SJCRH30 (cell line): ENCODE results near the gene LILRB5. TPM values are rescaled to one million over a fixed set of nuclear protein-coding genes. Genes with fewer than 3 reads are reported as not detected.
"Not testable (repeated sequence)": the region's sequence is repeated elsewhere in the genome, so short reads cannot be mapped to it uniquely, and the experiment has no call there.

Experiments used
- DNase-seq, 2 experiments: peaks; one replicate each; pipeline ENCODE4 v3.0.0-alpha.2; 2015 to 2020
- H3K27ac ChIP-seq: fragments of 250-450 bp; sonication (Bioruptor Pico); 2 replicates; pipeline ENCODE4 v1.5.1; 2020; ENCODE audit warnings: mild to moderate bottlenecking, moderate library complexity
- H3K27me3 ChIP-seq: fragments of 250-450 bp; sonication (Bioruptor Pico); 2 replicates; pipeline ENCODE4 v1.5.1; 2020; ENCODE audit warnings: mild to moderate bottlenecking, moderate library complexity
- H3K36me3 ChIP-seq: fragments of 250-450 bp; sonication (Bioruptor Pico); 2 replicates; pipeline ENCODE4 v1.5.1; 2020; ENCODE audit warnings: mild to moderate bottlenecking, moderate library complexity
- H3K4me1 ChIP-seq: fragments of 250-450 bp; sonication (Bioruptor Pico); 2 replicates; pipeline ENCODE4 v1.5.1; 2020; ENCODE audit warnings: mild to moderate bottlenecking, moderate library complexity
- H3K4me3 ChIP-seq: fragments of 250-450 bp; sonication (Bioruptor Pico); 2 replicates; pipeline ENCODE4 v1.5.1; 2020; ENCODE audit warnings: mild to moderate bottlenecking, moderate library complexity
- H3K9me3 ChIP-seq: fragments of 250-450 bp; sonication (Bioruptor Pico); replicated peaks from 2 replicates; pipeline ENCODE4 v1.5.1; 2020; ENCODE audit warnings: mild to moderate bottlenecking, moderate library complexity
- total RNA-seq: library from RNA; depleted of rRNA; stranded (reverse); fragments of >200 nt; shearing (Covaris generic); gene quantifications from 2 replicates; pipeline ENCODE4 v1.2.3, GENCODE V29; 2014

The LILRB5 gene
- total RNA-seq, 1 experiment from 2014 or later = 0.02 TPM

DNA sequence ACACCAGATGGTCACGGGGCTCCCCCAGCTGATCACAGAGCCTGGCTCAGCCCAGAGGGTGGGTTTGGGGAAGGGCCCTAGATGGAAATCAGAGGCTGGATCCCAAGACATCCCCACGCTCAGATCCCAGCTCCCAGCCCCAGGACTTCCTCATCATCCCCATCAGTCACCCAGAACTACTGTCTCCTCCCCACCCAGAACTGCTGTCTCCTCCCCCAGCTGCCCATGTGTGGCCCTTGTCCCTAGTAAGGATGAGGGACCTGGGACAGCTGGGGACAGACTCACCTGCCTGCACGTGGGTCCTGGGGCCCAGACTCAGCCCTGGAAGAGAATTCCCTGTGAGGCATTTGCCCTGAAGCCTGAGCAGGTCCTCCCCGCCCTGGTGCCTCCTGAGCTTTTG is 14.8 kb downstream of the LILRB5 start:
- not testable (repeated sequence) for DNase-seq, H3K4me3 ChIP-seq, H3K27me3 ChIP-seq, H3K4me1 ChIP-seq, H3K27ac ChIP-seq, H3K9me3 ChIP-seq, H3K36me3 ChIP-seq

DNA sequence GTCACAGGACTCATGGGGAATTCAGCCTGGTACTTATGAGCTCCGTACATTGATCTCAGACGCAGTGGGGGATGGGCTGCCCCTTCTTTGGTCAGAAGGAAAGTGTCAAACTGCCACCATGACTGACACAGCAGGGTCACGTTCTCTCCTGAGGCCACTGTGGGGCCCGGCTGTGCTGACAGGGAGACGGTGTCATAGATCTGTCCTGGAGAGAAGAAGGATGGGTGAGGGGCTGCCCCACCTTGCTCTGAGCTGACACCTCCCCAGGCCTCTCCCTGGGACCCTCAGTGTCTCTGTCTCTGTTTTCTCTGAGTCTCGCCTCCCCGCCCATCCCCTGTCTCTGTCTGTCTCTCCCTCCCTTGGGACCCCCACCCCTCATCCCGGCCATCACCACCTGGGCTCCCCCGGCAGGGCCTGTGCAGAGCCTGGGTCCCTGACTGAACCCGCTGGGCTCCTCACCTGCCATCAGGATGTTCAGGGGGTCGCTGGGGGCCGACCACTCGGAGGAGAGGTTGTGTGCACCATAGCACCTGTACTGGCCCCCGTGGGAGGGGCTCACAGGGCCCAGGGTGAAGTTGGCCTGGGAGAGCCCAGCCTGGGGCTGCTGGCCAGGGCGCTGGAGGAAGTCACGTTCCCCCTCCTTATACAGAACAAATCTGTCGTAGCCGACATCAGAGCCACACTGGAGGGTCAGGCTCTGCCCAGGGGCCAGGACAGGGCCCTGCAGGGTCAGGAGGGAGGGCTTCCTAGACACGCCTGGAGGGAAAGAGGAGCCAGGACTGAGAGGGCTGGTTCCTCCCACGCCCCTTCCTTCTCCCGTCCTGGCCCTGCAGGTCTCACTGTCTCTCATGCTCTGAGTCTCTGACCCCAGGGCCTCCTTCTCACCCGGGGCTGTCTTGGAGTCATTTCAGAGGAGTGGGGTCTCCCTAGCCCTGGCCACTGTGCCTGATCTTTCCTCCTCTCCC is 16.4 kb downstream of the LILRB5 start:
- not testable (repeated sequence) for H3K27ac ChIP-seq, H3K4me1 ChIP-seq, H3K36me3 ChIP-seq, H3K4me3 ChIP-seq, H3K27me3 ChIP-seq, DNase-seq, H3K9me3 ChIP-seq

DNA sequence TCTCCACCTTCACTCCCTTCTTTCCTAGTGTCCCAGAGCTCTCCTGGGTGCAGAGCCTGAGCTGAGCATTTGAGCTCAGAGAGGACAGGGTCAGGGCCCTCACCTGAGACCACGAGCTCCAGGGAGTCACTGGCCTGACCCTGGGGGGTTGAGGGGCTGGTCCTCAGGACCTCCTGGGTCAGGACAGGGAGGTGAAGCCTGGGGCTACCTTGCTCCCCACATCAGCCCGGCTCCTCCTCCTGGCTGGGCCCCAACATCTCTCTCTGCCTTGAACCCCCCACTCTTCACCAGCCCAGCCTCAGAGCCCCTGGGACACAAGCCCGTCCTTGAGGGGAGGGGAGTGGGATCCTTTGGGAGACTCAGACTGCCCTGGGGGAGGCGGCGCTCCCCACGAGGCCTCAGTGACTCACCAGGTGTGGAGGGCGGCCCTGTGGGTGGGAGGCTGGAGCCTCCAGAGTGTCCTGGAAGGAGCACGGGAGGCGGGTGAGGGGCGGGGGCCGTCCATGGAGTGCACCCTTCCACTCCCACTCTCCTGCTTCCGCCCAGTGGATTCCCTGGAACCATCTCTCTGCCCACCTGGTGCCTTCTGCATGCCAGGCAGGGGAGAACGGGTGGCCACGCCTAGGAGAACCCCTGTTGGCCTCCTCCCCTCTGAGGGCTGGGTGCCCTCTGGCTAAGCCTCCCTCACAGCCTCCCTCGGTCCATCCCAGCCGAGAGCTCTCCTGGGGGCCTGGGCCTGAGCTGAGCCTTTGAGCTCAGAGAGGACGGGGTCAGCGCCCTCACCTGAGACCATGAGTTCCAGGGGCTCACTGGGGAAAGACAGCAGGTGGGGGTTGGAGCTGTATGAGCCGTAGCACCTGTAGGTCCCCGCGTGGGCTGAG is 17.3 kb downstream of the LILRB5 start:
- not testable (repeated sequence) for DNase-seq, H3K4me1 ChIP-seq, H3K27ac ChIP-seq

DNA sequence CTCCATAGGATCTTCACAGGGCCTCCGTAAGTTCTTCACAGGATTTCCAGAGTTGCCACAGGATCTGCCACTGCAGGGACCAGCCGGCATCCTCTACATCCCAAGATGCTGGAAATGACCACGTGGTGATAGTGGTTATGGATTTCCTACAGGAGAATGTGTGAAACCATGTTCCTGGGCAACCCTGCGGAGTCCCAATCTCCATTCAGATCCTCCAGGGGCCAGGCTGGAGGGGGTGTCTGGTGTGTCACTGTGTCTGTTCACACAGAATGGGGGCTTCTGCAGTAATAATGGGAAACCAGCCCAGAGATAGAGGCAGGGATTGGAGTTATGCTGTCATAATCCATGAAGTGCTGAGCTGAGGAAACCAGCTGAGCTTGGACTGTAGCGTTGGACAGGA is 23.1 kb downstream of the LILRB5 start:
- DNase-seq = no peak

More for the DNA sequence above, 17.3 kb downstream of the LILRB5 start:
- H3K4me3 ChIP-seq, H3K36me3 ChIP-seq, H3K9me3 ChIP-seq, H3K27me3 ChIP-seq: not testable (repeated sequence)

DNA sequence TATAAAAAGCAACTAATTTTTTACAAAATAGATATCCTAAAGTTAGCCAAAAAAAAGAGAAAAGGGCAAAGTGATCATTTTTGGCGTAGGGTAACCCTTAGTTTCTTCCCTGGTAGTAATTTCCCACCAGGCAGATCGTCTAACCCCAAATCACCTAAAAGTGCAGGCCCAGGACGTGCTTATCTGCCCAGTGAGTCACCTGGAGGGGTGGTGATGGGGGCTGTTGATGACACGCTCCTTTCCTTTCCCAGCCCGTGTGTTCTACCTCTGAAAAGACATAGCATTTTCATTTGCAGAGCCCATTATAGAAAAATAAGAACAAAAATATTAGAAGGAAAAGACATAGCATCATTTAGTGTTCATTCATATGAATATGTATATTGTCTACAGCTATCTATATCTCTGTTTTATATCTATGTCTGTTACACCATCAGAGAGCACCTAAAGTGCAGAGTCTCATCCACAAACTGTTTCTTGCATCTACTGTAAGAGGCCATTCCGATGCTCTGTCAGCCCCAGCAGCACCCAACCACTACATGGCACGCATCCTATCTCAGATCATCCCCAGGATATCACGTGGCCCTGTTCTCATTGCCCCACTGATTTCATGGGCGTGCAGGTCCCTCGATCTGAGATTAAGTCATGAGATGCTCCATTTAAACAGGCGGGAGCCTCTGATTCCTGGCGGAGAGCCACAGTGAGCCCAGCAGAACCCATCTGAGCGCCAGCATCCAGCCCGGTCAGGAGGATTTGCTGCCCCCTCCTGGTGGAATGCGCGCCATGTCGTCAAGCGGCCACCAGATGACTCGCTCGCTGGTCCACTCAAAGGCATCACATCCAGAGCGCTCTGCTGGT is 25.8 kb downstream of the LILRB5 start:
- Histone ChIP-seq H3K9me3 (0 out of 2 replicates have a peak, but pooled peaks cover 2% of the 10 kb centered on the region), H3K4me1 (no peaks in the 10 kb centered on the region), H3K27me3 (no peaks in the 10 kb centered on the region), H3K27ac (no peak overlapping the region), H3K36me3 (no peaks in the 10 kb centered on the region), H3K4me3 (no peak overlapping the region)
- peak; percentile 70 to 84 for DNase-seq

More for the DNA sequence above, 23.1 kb downstream of the LILRB5 start:
- Histone ChIP-seq H3K36me3 (no peaks in the 10 kb centered on the region), H3K9me3 (no peaks in the 10 kb centered on the region), H3K4me1 (no peaks in the 10 kb centered on the region), H3K27ac (no peak overlapping the region), H3K4me3 (no peak overlapping the region), H3K27me3 (no peaks in the 10 kb centered on the region)

DNA sequence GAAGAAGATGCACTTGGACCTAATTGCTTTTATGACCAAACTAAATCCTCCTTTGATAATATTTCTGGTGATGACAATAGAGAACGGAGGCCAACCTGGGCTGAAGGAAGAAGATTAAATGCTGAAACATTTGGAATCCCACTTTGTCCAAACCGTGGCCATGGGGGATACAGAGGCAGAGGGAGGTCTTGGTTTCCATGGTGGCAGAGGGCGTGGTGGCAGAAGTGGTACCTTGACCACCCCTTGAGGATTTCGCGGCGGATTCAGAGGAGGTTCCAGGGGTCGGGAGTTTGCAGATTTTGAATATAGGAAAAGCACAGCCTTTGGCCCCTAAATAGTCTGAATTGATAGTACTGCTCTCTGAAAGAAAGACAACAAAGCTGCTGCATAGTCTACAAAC is 27.0 kb downstream of the LILRB5 start:
- Histone ChIP-seq H3K4me3 (no peak overlapping the region), H3K4me1 (no peaks in the 10 kb centered on the region), H3K9me3 (0 out of 2 replicates have a peak, but pooled peaks cover 2% of the 10 kb centered on the region), H3K27ac (no peak overlapping the region), H3K36me3 (no peaks in the 10 kb centered on the region), H3K27me3 (no peaks in the 10 kb centered on the region)
- DNase-seq = no peak

DNA sequence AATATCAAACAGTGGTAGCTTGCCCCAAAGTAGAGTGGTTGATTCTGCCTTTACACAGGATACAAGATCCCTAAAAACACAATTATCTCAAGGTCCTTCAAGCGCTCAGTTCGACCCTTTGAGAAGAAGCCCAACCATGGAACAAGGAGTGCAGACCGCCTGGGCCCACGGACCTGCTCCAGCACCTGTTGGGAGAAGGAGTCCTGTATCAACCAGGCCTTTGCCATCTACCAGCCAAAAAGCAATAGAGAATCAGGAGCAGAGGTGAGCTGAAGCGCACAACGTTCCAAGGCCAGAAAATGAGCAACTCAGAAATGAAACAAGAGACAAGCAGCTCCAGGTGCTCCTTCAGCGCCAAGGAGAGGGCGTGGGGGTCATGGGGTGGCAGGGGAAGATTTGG is 27.9 kb downstream of the LILRB5 start:
- H3K9me3 ChIP-seq = 0 out of 2 replicates have a peak, but pooled peaks cover 2% of the 10 kb centered on the region
- H3K36me3 ChIP-seq = no peaks in the 10 kb centered on the region
- no peak for DNase-seq
- no peaks in the 10 kb centered on the region for H3K27me3 ChIP-seq
- no peak overlapping the region for H3K4me3 ChIP-seq
- H3K4me1 ChIP-seq = no peaks in the 10 kb centered on the region
- H3K27ac ChIP-seq = no peak overlapping the region

DNA sequence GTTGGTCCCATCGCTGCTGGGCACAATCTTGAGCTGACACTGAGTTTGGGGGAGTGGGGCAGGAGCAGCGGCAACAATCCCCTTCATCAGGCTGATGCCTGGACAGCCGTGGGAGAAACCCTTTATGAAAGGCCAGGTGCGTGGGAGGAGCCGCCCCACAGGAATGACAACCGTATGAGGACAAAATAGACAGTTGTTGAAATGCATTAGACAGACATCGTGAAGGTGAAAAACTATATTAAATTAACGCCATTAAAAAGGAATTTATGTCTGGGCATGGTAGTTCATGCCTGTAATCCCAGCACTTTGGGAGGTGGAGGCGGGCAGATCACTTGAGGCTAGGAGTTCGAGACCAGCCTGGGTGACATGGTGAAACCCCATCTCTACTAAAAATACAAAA is 32.5 kb downstream of the LILRB5 start:
- not testable (repeated sequence) for H3K27ac ChIP-seq, H3K9me3 ChIP-seq, DNase-seq

DNA sequence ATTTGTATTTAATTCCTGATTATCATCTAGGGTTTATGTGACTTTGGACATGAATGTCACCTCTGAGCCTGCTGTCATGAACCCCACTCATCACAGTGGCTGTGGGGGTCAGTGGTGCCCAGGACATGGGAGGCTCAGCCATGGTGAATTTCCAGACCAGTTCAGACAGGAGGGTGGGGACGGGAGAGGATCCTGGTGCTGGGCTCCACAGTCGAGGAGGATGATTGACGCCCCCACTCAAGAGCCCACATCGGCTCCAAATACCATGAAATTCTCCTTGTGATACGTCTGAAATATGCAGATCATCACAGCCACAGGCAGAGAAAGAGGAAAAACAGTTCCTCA is 33.2 kb downstream of the LILRB5 start:
- not testable (repeated sequence) for H3K27me3 ChIP-seq, H3K4me3 ChIP-seq, H3K27ac ChIP-seq, H3K4me1 ChIP-seq, H3K9me3 ChIP-seq, H3K36me3 ChIP-seq, DNase-seq

More for the DNA sequence above, 32.5 kb downstream of the LILRB5 start:
- H3K4me3 ChIP-seq, H3K36me3 ChIP-seq, H3K27me3 ChIP-seq, H3K4me1 ChIP-seq: not testable (repeated sequence)

DNA sequence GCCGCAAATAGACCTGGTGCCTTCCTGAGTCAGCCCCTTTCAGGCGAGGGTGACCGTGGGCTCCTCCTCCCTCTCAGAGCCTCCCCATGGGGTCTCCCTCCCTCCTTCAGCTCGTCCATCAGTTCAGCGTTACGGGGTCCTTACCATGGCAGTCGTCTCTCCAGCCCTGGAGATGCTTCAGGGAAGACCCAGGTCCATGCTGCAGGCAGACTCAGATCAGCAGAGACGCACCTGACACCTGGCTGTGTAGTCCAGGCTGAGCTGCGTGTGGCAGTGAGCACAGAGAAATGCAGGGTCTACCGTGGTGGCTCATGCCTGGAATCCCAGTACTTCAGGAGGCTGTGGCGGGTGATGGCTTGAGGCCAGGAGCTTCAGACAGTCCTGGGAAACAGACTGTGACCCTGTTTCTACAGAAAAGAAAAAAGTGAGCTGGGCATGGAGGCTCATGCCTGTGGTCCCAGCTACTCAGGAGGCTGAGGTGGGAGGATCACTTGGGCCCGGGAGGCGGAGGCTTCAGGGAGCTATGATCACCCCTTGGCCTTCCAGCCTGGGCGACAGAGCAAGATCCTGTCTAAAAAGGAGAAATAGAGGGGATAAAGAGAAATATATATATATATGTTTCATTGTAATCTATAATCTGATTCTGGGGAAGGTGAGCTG is 33.7 kb downstream of the LILRB5 start:
- not testable (repeated sequence) for H3K9me3 ChIP-seq, H3K36me3 ChIP-seq, H3K4me1 ChIP-seq, H3K27ac ChIP-seq, H3K27me3 ChIP-seq, H3K4me3 ChIP-seq, DNase-seq

DNA sequence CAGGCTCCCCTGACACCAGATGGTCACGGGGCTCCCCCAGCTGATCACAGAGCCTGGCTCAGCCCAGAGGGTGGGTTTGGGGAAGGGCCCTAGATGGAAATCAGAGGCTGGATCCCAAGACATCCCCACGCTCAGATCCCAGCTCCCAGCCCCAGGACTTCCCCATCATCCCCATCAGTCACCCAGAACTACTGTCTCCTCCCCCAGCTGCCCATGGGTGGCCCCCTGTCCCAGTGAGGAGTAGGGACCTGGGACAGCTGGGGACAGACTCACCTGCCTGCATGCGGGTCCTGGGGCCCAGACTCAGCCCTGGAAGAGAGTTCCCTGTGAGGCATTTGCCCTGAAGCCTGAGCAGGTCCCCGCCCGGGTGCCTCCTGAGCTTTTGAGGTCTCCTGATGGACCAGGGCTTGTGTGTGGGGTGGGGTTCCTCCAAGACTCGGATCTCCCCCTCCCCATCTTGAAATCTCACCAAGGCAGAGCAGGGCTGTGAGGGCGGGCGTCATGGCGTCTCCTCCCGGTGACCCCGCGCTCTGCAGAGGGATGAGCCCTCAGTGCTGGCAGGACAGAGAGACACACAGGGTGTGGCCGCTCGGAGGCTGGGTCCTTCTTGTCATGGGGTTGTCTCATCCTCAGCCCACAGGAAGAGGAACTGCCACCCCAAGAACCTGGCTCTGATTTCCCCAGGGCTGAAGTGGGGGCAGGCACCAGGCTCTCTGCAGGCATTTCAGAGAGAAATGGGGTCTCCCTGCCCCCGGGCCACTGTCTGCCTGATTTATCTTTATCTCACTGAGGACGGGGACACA is 34.4 kb downstream of the LILRB5 start, which contains the start of gene LILRB3:
Gene LILRB3, minus strand, starts transcription at position 534 of the 803 bp plus-strand sequence. Its CDS starts 31 bp downstream, at position 503.
- not testable (repeated sequence) for H3K27me3 ChIP-seq, DNase-seq, H3K4me3 ChIP-seq, H3K9me3 ChIP-seq, H3K36me3 ChIP-seq, H3K27ac ChIP-seq, H3K4me1 ChIP-seq

DNA sequence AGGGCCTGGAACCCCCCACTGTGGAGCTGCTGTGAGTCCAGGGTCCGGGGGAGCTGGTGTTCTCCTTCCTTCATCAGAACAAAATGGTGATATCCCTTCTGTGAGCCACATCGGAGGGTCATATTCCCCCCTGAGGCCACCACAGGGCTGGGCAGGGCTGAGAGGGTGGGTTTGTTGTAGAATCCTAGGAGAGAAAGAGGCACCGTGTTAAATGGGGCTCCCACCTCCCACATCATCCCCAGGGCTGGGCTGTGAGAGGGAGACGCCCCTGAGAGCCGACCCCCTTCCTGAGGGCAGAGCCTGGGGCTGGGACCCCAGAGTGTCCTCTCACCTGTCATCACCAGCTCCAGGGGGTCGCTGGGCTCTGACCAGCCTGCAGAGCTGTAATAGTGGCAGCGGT is 35.1 kb downstream of the LILRB5 start:
- H3K4me1 ChIP-seq, DNase-seq, H3K4me3 ChIP-seq, H3K36me3 ChIP-seq, H3K27me3 ChIP-seq, H3K9me3 ChIP-seq, H3K27ac ChIP-seq: not testable (repeated sequence)

DNA sequence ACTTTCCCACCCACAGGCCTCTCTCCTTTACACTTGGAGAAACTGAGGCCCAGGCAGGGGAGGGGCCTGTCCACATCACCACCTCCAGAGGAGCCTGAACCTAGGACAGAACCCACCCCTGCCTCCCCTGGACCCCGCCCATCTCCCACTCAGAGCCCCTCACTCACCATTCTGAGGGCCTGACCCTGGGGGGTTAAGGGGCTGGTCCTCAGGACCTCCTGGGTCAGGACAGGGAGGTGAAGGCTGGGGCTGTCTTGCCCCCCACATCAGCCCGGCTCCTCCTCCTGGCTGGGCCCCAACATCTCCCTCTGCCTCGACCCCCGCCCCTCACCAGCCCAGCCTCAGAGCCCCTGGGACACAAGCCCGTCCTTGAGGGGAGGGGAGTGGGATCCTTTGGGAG is 37.4 kb downstream of the LILRB5 start:
- H3K27ac ChIP-seq, H3K36me3 ChIP-seq, H3K9me3 ChIP-seq, H3K27me3 ChIP-seq, H3K4me3 ChIP-seq, H3K4me1 ChIP-seq, DNase-seq: not testable (repeated sequence)
